H1 (cell line): ENCODE measurements around the gene CBX2. TPM values are rescaled to one million over a fixed set of nuclear protein-coding genes. Genes with fewer than 3 reads are reported as not detected.

Experiments
- CTCF ChIA-PET: fragments of 300-600 bp; sonication (Branson Sonifier 250); formaldehyde crosslinking; loops from one replicate; lab custom pipeline; 2021; ENCODE audit not compliant: partially characterized antibody; lab: Charles Lee
- POLR2A ChIA-PET: fragments of 300-600 bp; sonication (Branson Sonifier 250); formaldehyde crosslinking; loops from one replicate; lab custom pipeline; 2021; ENCODE audit warnings: inconsistent platforms; ENCODE audit not compliant: partially characterized antibody; lab: Charles Lee
- DNase-seq, 2 experiments: peaks; one replicate each; pipeline versions ENCODE4 v3.0.0 to v3.0.0-alpha.2; 2010 to 2022; ENCODE audit warnings: low spot score in 2 of 2, low read depth in 1 of 2, mixed read lengths in 1 of 2
- FAIRE-seq: peaks from 2 replicates; lab custom pipeline; 2011; peaks lifted over from hg19 to GRCh38; lab: Jason Lieb, UNC
- H2AFZ ChIP-seq: 2 replicates; pipeline ENCODE4 v1.8.1; 2012; ENCODE audit warnings: low read length, inconsistent platforms
- H2AK5ac ChIP-seq: 2 replicates; pipeline ENCODE4 v1.6.1; 2013; ENCODE audit warnings: low read depth, low read length
- H2BK120ac ChIP-seq: replicated peaks from 2 replicates; pipeline ENCODE3; 2013; ENCODE audit warnings: low read depth, low read length, inconsistent platforms
- H2BK12ac ChIP-seq: 2 replicates; pipeline ENCODE4 v1.6.1; 2013; ENCODE audit warnings: low read depth, low read length
- H2BK15ac ChIP-seq: 2 replicates; pipeline ENCODE4 v1.6.1; 2013; ENCODE audit warnings: low read length
- H2BK20ac ChIP-seq: 2 replicates; pipeline ENCODE4 v1.6.1; 2013; ENCODE audit warnings: low read length
- H2BK5ac ChIP-seq: 2 replicates; pipeline ENCODE4 v1.6.1; 2013; ENCODE audit warnings: low read depth, low read length
- H3K14ac ChIP-seq: 2 replicates; pipeline ENCODE4 v1.6.1; 2013; ENCODE audit warnings: inconsistent platforms; ENCODE audit not compliant: insufficient read length
- H3K18ac ChIP-seq: 2 replicates; pipeline ENCODE4 v1.6.1; 2013; ENCODE audit warnings: low read length; ENCODE audit errors: extremely low read depth
- H3K23ac ChIP-seq: 2 replicates; pipeline ENCODE4 v1.6.1; 2013; ENCODE audit warnings: inconsistent platforms; ENCODE audit not compliant: insufficient read length
- H3K23me2 ChIP-seq: 2 replicates; pipeline ENCODE4 v1.6.1; 2013; ENCODE audit warnings: low read depth, low read length
- H3K27ac ChIP-seq: 2 replicates; pipeline ENCODE4 v1.6.1; 2011; ENCODE audit warnings: low read depth, low read length, inconsistent platforms
- H3K27me3 ChIP-seq, 4 experiments: replicated peaks in 1 of 4; 1 replicate in 1 of 4; 2 replicates in 3 of 4; pipeline versions ENCODE4 v1.6.1 to v1.8.1; 2011 to 2013; ENCODE audit warnings: low read length in 3 of 4, mild to moderate bottlenecking in 3 of 4, inconsistent platforms in 2 of 4, mixed read lengths in 2 of 4, moderate library complexity in 1 of 4; ENCODE audit not compliant: control insufficient read depth in 3 of 4, insufficient read depth in 3 of 4; ENCODE audit errors: extremely low read depth in 1 of 4
- H3K36me3 ChIP-seq, 4 experiments: 2 replicates each; pipeline versions ENCODE4 v1.6.1 to v1.8.1; 2011 to 2013; ENCODE audit warnings: mild to moderate bottlenecking in 4 of 4, low read length in 3 of 4, moderate library complexity in 2 of 4, control low read depth in 1 of 4, inconsistent platforms in 1 of 4; ENCODE audit not compliant: insufficient read depth in 4 of 4, control insufficient read depth in 2 of 4
- H3K4ac ChIP-seq: replicated peaks from 2 replicates; pipeline ENCODE3; 2013; ENCODE audit warnings: low read length, low read depth, mixed read lengths, inconsistent platforms; ENCODE audit not compliant: insufficient read length
- H3K4me1 ChIP-seq, 4 experiments: replicated peaks in 1 of 4; 1 replicate in 1 of 4; 2 replicates in 3 of 4; pipeline versions ENCODE4 v1.6.1 to v1.8.1; 2011 to 2013; ENCODE audit warnings: low read length in 3 of 4, inconsistent platforms in 2 of 4, mixed read lengths in 1 of 4; ENCODE audit not compliant: insufficient read depth in 4 of 4, control insufficient read depth in 3 of 4
- H3K4me2 ChIP-seq, 2 experiments: 2 replicates each; pipeline versions ENCODE4 v1.6.1 to v1.8.1; 2011 to 2013; ENCODE audit warnings: low read depth in 2 of 2, low read length in 2 of 2, control low read depth in 1 of 2, inconsistent platforms in 1 of 2, mild to moderate bottlenecking in 1 of 2; ENCODE audit not compliant: insufficient read depth in 1 of 2
- H3K4me3 ChIP-seq, 4 experiments: fragments of 200-600, 300-600 bp in 1 of 4; sonication (generic), shearing (Covaris generic), sonication (Bioruptor Twin) in 1 of 4; 2 replicates each; pipeline versions ENCODE4 v1.5.1 to v1.8.1; 2011 to 2016; ENCODE audit warnings: low read length in 4 of 4, low read depth in 3 of 4, control low read depth in 2 of 4, inconsistent platforms in 2 of 4, mild to moderate bottlenecking in 2 of 4, mixed read lengths in 1 of 4, moderate library complexity in 1 of 4; ENCODE audit not compliant: insufficient read depth in 2 of 4; ENCODE audit errors: extremely low read depth in 1 of 4
- H3K56ac ChIP-seq: replicated peaks from 2 replicates; pipeline ENCODE3; 2013; ENCODE audit warnings: low read depth, mild to moderate bottlenecking, mixed read lengths, low read length, inconsistent platforms; ENCODE audit not compliant: insufficient read length
- H3K79me1 ChIP-seq: 2 replicates; pipeline ENCODE4 v1.6.1; 2013; ENCODE audit warnings: low read depth, low read length, control low read depth
- H3K79me2 ChIP-seq, 2 experiments: 2 replicates each; pipeline versions ENCODE4 v1.6.1 to v1.8.1; 2012 to 2013; ENCODE audit warnings: low read length in 2 of 2, mild to moderate bottlenecking in 2 of 2, inconsistent platforms in 1 of 2; ENCODE audit not compliant: insufficient read depth in 2 of 2, control insufficient read depth in 1 of 2
- H3K9ac ChIP-seq, 4 experiments: replicated peaks in 1 of 4; 1 replicate in 1 of 4; 2 replicates in 3 of 4; pipeline versions ENCODE4 v1.6.1 to v1.8.1; 2011 to 2013; ENCODE audit warnings: low read depth in 3 of 4, low read length in 3 of 4, control low read depth in 2 of 4, mild to moderate bottlenecking in 2 of 4, moderate library complexity in 2 of 4, inconsistent platforms in 1 of 4; ENCODE audit errors: extremely low read depth in 1 of 4
- H3K9me3 ChIP-seq, 2 experiments: 2 replicates each; pipeline versions ENCODE4 v1.6.1 to v1.8.1; 2012 to 2013; ENCODE audit warnings: mild to moderate bottlenecking in 2 of 2, moderate library complexity in 2 of 2, control low read depth in 1 of 2, inconsistent platforms in 1 of 2, low read depth in 1 of 2, low read length in 1 of 2, mixed read lengths in 1 of 2; ENCODE audit not compliant: insufficient read depth in 2 of 2
- H4K20me1 ChIP-seq, 2 experiments: replicated peaks in 1 of 2; 2 replicates each; pipeline versions ENCODE3 to v1.8.1; 2011 to 2013; ENCODE audit warnings: inconsistent platforms in 2 of 2, low read length in 2 of 2, mild to moderate bottlenecking in 1 of 2; ENCODE audit not compliant: insufficient read depth in 2 of 2, control insufficient read depth in 1 of 2
- H4K5ac ChIP-seq: 2 replicates; pipeline ENCODE4 v1.6.1; 2013; ENCODE audit warnings: low read length, low read depth, mixed read lengths, inconsistent platforms; ENCODE audit not compliant: insufficient read length
- H4K8ac ChIP-seq: 2 replicates; pipeline ENCODE4 v1.8.0; 2013; ENCODE audit warnings: mild to moderate bottlenecking, moderate library complexity, low read length, inconsistent platforms; ENCODE audit not compliant: insufficient read depth; ENCODE audit errors: extremely low read depth
- H4K91ac ChIP-seq: replicated peaks from 2 replicates; pipeline ENCODE3; 2013; ENCODE audit warnings: low read length, mixed read lengths, inconsistent platforms; ENCODE audit not compliant: insufficient read length
- CHD1 ChIP-seq: IDR thresholded peaks from 2 replicates; pipeline ENCODE4 v1.6.1; 2012; ENCODE audit warnings: low read depth, low read length, improper control_type of control experiment
- CHD2 ChIP-seq: IDR thresholded peaks from 2 replicates; pipeline ENCODE4 v1.6.1; 2012; ENCODE audit warnings: low read length, improper control_type of control experiment
- HDAC6 ChIP-seq: IDR thresholded peaks from one replicate; pipeline ENCODE4 v1.7.1; 2012; ENCODE audit warnings: low read depth, mild to moderate bottlenecking, inconsistent platforms, low read length, moderate library complexity
- JUND ChIP-seq: IDR thresholded peaks from 2 replicates; pipeline ENCODE4 v1.6.1; 2011; ENCODE audit warnings: mild to moderate bottlenecking, improper control_type of control experiment, low read length
- PHF8 ChIP-seq: fragments of 200-600 bp; sonication (generic); conservative IDR thresholded peaks from 2 replicates; pipeline ENCODE4 v1.7.1; 2012; ENCODE audit warnings: low read depth, mild to moderate bottlenecking, inconsistent platforms, low read length, moderate library complexity
- SUZ12 ChIP-seq: fragments of 200-600 bp; sonication (generic); IDR thresholded peaks from 2 replicates; pipeline ENCODE4 v1.6.1; 2012; ENCODE audit warnings: mild to moderate bottlenecking, inconsistent platforms, low read length, moderate library complexity, mixed read lengths
- TEAD4 ChIP-seq: IDR thresholded peaks from 2 replicates; pipeline ENCODE4 v1.6.1; 2012; ENCODE audit warnings: low read depth, low read length, inconsistent platforms, mixed read lengths
- WGBS, 2 experiments: shearing (Covaris generic) in 1 of 2; methylation state at CpG; one replicate each; pipeline versions ENCODE4 v1.1.6 to v1.1.7; 2013 to 2015; ENCODE audit warnings: low lambda C conversion rate in 2 of 2, mixed read lengths in 2 of 2, inconsistent platforms in 1 of 2, low coverage in 1 of 2, missing lambda C conversion rate in 1 of 2; ENCODE audit not compliant: insufficient replicate concordance in 2 of 2, insufficient coverage in 1 of 2, insufficient read length in 1 of 2; ENCODE audit errors: extremely low coverage in 1 of 2, missing lambda C conversion rate in 1 of 2; 5-methylcytosine and 5-hydroxymethylcytosine counted together
- polyA plus RNA-seq, 7 experiments: library from polyadenylated mRNA; depleted of rRNA in 3 of 7; stranded (reverse) in 5 of 7; unstranded in 2 of 7; fragments of >200 nt in 5 of 7; fragments of 200-250 nt in 2 of 7; gene quantifications; 1 replicate in 5 of 7; 2 replicates in 1 of 7; 4 replicates in 1 of 7; pipeline versions ENCODE4 v1.2.1 to v1.2.3, GENCODE V29; 2011 to 2013; ENCODE audit warnings: missing spikeins in 2 of 7, mixed read lengths in 2 of 7
- total RNA-seq: library from RNA; stranded (reverse); fragmentation: NEBNext Ultra II Directional; extraction: Animal tissue kit (Norgen Biotek cat#: 25700); gene quantifications from 2 replicates; pipeline ENCODE4 v1.2.1, GENCODE V29; 2021
- TF ChIP-seq, protein P1 (sequence below), 3 experiments: IDR thresholded peaks; 1 replicate in 2 of 3; 2 replicates in 1 of 3; pipeline versions ENCODE4 v1.5.1 to v1.6.1; 2011; ENCODE audit warnings: low read length in 3 of 3, mild to moderate bottlenecking in 3 of 3, inconsistent platforms in 2 of 3, low read depth in 1 of 3, moderate library complexity in 1 of 3; ENCODE audit not compliant: insufficient read depth in 1 of 3; ENCODE audit errors: control extremely low read depth in 1 of 3

The CBX2 gene
- total and polyA plus RNA-seq, 2 of the 8 experiments (the other 6 are each of a cell fraction or from before 2014, with no cell fraction given) = 64.3 to 83.9 TPM

DNA sequence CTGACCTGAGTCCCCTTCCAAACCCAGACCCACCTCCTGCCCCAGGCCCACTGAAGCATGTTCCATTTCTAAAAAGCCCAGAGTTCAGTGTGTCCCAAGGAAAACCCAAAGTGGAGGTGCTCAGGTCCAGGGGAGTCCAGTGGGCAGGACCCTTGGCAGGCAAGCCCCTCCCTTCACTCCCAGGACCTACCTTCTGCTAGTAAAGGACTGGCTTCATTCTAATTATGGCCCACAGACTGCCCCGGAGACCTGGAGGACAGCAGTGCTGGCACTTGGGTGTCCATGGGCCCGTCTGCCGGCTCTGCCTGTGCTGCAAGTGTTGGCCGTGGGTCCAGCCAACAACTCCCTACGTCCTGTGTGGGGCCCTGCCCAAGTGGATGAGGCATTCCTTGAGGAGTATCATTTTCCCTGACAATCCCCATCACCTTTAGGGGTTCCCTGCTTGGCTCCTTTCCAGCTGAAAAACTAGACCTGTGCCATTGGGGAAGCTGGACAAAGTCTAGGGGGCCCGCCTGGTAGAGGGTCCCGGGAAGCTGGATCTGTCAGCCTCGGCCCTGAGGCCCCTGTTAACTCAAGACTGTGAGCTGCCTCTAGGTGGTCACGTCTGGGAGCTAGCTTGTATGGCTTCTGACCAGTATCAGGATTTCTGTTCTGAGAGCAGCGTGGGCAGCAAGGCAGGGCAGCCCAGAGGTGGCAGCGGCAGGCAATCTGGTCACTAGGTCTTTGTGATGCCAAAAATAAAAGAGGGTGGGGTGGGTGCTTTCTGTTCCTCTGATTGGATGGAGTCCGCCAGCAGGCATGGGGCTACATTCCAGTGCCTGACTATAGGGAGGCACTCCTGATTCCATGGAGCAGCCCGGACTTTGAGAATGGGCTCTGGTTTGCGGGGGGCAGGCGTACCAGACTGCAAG lies 8.2 kb downstream of the CBX2 start:
- Histone ChIP-seq H4K8ac (no peak overlapping the region), H4K91ac (no peak overlapping the region), H4K5ac (no peak overlapping the region), H2BK15ac (no peak overlapping the region), H3K27me3 (peaks cover 12 to 31% (median 25%) of the 10 kb centered on the region in 4 experiments), H2BK20ac (no peak overlapping the region), H3K4ac (no peak overlapping the region), H2BK5ac (no peak overlapping the region; the same call in 1 of the 2 replicates), H3K23ac (no peak overlapping the region), H3K9ac (no peak overlapping the region), H2AFZ (no peak overlapping the region), H3K18ac (no peak overlapping the region), H3K27ac (no peak overlapping the region), H3K56ac (no peak overlapping the region), H3K9me3 (no peaks in the 10 kb centered on the region), H3K4me3 (no peak overlapping the region), H3K4me1 (peaks cover 3 to 30% (median 20%) of the 10 kb centered on the region in 4 experiments), H3K79me1 (peaks cover 20% of the 10 kb centered on the region), H2AK5ac (no peak overlapping the region), H2BK120ac (no peak overlapping the region), H3K36me3 (peaks cover 20 to 47% (median 39%) of the 10 kb centered on the region in 4 experiments; a peak in 7 of 8 replicates), H3K23me2 (peaks cover 3% of the 10 kb centered on the region; the same call in 1 of the 2 replicates), H2BK12ac (no peak overlapping the region), H4K20me1 (peaks cover 41 to 50% of the 10 kb centered on the region in 2 experiments), H3K14ac (no peak overlapping the region), H3K79me2 (peaks cover 0 to 7% of the 10 kb centered on the region in 2 experiments; a peak in 1 of 4 replicates), H3K4me2 (no peak overlapping the region)
- 87% methylated on average over 15 of the region's 15 CpGs; no CpG with 5 or more reads in 1 of the 2 experiments for WGBS, 2 experiments
- DNase-seq (no peak), FAIRE-seq (no peak)
- POLR2A ChIA-PET = interaction anchor here (0.8 to 3.1 kb wide), 16 partner anchors 10 to 206 kb away, joined by 3 to 33 read pairs (median 6); partner anchors contain the start of genes CBX2 and CBX8
- CTCF ChIA-PET = interaction anchor here (0.8 to 3.7 kb wide), 16 partner anchors 9 to 184 kb away, joined by 3 to 21 read pairs (median 6); partner anchors contain the start of gene CBX2
- TF ChIP-seq HDAC6 (no peak), TEAD4 (no peak), CHD2 (no peak), CHD1 (no peak), SUZ12 (no peak), JUND (no peak), PHF8 (no peak)
- TF ChIP-seq, protein P1, sequence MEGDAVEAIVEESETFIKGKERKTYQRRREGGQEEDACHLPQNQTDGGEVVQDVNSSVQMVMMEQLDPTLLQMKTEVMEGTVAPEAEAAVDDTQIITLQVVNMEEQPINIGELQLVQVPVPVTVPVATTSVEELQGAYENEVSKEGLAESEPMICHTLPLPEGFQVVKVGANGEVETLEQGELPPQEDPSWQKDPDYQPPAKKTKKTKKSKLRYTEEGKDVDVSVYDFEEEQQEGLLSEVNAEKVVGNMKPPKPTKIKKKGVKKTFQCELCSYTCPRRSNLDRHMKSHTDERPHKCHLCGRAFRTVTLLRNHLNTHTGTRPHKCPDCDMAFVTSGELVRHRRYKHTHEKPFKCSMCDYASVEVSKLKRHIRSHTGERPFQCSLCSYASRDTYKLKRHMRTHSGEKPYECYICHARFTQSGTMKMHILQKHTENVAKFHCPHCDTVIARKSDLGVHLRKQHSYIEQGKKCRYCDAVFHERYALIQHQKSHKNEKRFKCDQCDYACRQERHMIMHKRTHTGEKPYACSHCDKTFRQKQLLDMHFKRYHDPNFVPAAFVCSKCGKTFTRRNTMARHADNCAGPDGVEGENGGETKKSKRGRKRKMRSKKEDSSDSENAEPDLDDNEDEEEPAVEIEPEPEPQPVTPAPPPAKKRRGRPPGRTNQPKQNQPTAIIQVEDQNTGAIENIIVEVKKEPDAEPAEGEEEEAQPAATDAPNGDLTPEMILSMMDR (IDR thresholded peaks at IDR 0.05; ENCODE audit: control extremely low read depth in 1 of 3, insufficient read depth in 1 of 3, low read depth in 1 of 3, low read length in 3 of 3) = no peak
